MM.1S (cell line): ENCODE measurements around the gene ZNF385D.

ENCODE experiments used
- DNase-seq: peaks from one replicate; pipeline ENCODE4 v3.0.0-alpha.2; 2015
- H2AFZ ChIP-seq: fragments of 300-600 bp; sonication (generic); 2 replicates; pipeline ENCODE4 v1.6.0; 2016; ENCODE audit warnings: antibody characterized with exemption, low read length
- H3F3A ChIP-seq: fragments of 300-600 bp; sonication (generic); 2 replicates; pipeline ENCODE4 v1.6.1; 2016; ENCODE audit warnings: mild to moderate bottlenecking, antibody characterized with exemption, low read length, moderate library complexity, mixed read lengths; ENCODE audit not compliant: insufficient read depth
- H3K27ac ChIP-seq: fragments of 300-600 bp; sonication (generic); 2 replicates; pipeline ENCODE4 v1.5.1; 2016; ENCODE audit warnings: mild to moderate bottlenecking, low read length
- H3K27me3 ChIP-seq: fragments of 300-600 bp; sonication (generic); replicated peaks from 2 replicates; pipeline ENCODE4 v1.6.0; 2016; ENCODE audit warnings: low read length; ENCODE audit not compliant: insufficient read depth
- H3K36me3 ChIP-seq: fragments of 300-600 bp; sonication (generic); replicated peaks from 2 replicates; pipeline ENCODE4 v1.6.1; 2016; ENCODE audit warnings: mild to moderate bottlenecking, low read length, mixed read lengths; ENCODE audit not compliant: insufficient read depth
- H3K4me1 ChIP-seq: fragments of 300-600 bp; sonication (generic); 2 replicates; pipeline ENCODE4 v1.6.1; 2016; ENCODE audit warnings: low read length, mixed read lengths
- H3K4me2 ChIP-seq: fragments of 300-600 bp; sonication (generic); 2 replicates; pipeline ENCODE4 v1.6.0; 2016; ENCODE audit warnings: low read depth, low read length
- H3K4me3 ChIP-seq: fragments of 300-600 bp; sonication (generic); 2 replicates; pipeline ENCODE4 v1.5.1; 2016; ENCODE audit warnings: low read length, mixed read lengths
- H3K79me2 ChIP-seq: fragments of 300-600 bp; sonication (generic); 2 replicates; pipeline ENCODE4 v1.6.1; 2016; ENCODE audit warnings: mixed run types, low read length, mixed read lengths
- H3K9ac ChIP-seq: fragments of 300-600 bp; sonication (generic); 2 replicates; pipeline ENCODE4 v1.6.1; 2016; ENCODE audit warnings: low read length, mixed read lengths
- H3K9me2 ChIP-seq: fragments of 300-600 bp; sonication (generic); replicated peaks from 2 replicates; pipeline ENCODE4 v1.6.1; 2016; ENCODE audit warnings: mild to moderate bottlenecking, low read length, mixed read lengths; ENCODE audit not compliant: insufficient read depth
- H3K9me3 ChIP-seq: fragments of 300-600 bp; sonication (generic); replicated peaks from 2 replicates; pipeline ENCODE4 v1.6.1; 2016; ENCODE audit warnings: mild to moderate bottlenecking, low read length, mixed read lengths; ENCODE audit not compliant: insufficient read depth
- H4K20me1 ChIP-seq: fragments of 300-600 bp; sonication (generic); 2 replicates; pipeline ENCODE4 v1.6.1; 2016; ENCODE audit warnings: mild to moderate bottlenecking, low read length, moderate library complexity, mixed read lengths; ENCODE audit not compliant: insufficient read depth
- EZH2 ChIP-seq: fragments of 300-600 bp; sonication (generic); optimal IDR thresholded peaks from 2 replicates; pipeline ENCODE3; 2017; ENCODE audit warnings: low read depth, mild to moderate bottlenecking, antibody characterized with exemption, low read length, mixed read lengths
- EZH2phosphoT487 ChIP-seq: fragments of 300-600 bp; sonication (generic); IDR thresholded peaks from 2 replicates; pipeline ENCODE4 v1.6.1; 2018; ENCODE audit warnings: antibody characterized with exemption, low read length
- TF ChIP-seq, protein P1 (sequence below): fragments of 300-600 bp; sonication (generic); IDR thresholded peaks from 2 replicates; pipeline ENCODE4 v1.5.1; 2016; ENCODE audit warnings: antibody characterized with exemption, low read length, mixed read lengths

The ZNF385D gene

DNA sequence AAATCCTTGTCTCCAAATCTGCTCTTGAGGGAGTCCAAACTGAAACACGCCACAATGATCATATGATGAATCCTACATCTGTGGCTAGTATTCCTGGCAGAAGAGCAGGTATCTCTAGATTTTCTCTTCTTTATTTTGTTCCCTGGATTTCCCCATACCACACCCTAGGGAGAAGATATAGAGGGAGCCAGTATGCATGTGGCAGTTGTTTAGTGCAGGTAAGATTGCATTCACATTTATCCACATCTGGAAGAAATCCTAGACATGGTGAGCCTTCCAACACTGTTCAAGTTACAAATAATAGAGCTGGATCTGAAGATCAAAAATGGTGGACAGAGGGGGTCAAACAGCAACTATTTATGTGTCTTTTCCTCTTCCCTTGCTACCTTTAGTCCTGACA lies 316.7 kb downstream of the ZNF385D start:
- Histone ChIP-seq H3K27ac (no peak overlapping the region), H3K4me2 (no peak overlapping the region), H3K27me3 (no peaks in the 10 kb centered on the region), H3K79me2 (no peaks in the 10 kb centered on the region), H3K9me3 (no peaks in the 10 kb centered on the region), H3K36me3 (no peaks in the 10 kb centered on the region), H4K20me1 (no peaks in the 10 kb centered on the region), H3K4me3 (no peak overlapping the region), H3K4me1 (no peaks in the 10 kb centered on the region), H3F3A (no peaks in the 10 kb centered on the region), H3K9ac (no peak overlapping the region), H3K9me2 (no peaks in the 10 kb centered on the region), H2AFZ (no peak overlapping the region)
- no peak for TF ChIP-seq EZH2
- TF ChIP-seq, protein P1, sequence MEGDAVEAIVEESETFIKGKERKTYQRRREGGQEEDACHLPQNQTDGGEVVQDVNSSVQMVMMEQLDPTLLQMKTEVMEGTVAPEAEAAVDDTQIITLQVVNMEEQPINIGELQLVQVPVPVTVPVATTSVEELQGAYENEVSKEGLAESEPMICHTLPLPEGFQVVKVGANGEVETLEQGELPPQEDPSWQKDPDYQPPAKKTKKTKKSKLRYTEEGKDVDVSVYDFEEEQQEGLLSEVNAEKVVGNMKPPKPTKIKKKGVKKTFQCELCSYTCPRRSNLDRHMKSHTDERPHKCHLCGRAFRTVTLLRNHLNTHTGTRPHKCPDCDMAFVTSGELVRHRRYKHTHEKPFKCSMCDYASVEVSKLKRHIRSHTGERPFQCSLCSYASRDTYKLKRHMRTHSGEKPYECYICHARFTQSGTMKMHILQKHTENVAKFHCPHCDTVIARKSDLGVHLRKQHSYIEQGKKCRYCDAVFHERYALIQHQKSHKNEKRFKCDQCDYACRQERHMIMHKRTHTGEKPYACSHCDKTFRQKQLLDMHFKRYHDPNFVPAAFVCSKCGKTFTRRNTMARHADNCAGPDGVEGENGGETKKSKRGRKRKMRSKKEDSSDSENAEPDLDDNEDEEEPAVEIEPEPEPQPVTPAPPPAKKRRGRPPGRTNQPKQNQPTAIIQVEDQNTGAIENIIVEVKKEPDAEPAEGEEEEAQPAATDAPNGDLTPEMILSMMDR = no peak
- no peak for TF ChIP-seq EZH2phosphoT487
- no peak for DNase-seq

DNA sequence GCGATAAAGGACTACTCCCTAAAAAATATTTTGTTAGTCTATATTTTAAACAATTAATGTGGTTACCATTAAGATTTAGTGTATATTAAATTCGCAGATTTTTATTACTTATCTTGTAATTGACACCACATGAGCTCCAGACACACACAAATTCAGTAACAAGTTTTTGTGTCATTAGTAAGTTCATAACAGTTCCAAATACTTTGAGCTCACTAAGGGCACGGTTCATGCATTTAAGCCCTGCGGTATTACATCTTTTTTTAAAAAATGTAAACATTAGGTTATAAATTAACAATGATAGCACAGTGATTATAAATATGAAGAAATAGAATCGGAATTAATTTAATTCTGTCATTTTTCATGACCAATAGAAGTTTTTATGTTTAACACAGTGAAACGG lies 317.3 kb downstream of the ZNF385D start:
- Histone ChIP-seq H3K4me2 (no peak overlapping the region), H3K4me1 (no peaks in the 10 kb centered on the region), H3K9ac (no peak overlapping the region), H4K20me1 (no peaks in the 10 kb centered on the region), H3F3A (no peaks in the 10 kb centered on the region), H3K9me2 (no peaks in the 10 kb centered on the region), H3K79me2 (no peaks in the 10 kb centered on the region), H3K27ac (no peak overlapping the region), H3K36me3 (no peaks in the 10 kb centered on the region), H3K27me3 (no peaks in the 10 kb centered on the region), H2AFZ (no peak overlapping the region), H3K9me3 (no peaks in the 10 kb centered on the region), H3K4me3 (no peak overlapping the region)
- no peak for TF ChIP-seq EZH2
- TF ChIP-seq, protein P1 = no peak
- TF ChIP-seq EZH2phosphoT487 = no peak
- no peak for DNase-seq

GRCh38 chr3:21426920-21427319 lies 324.1 kb downstream of the ZNF385D start:
- no peaks in the 10 kb centered on the region for H3K36me3 ChIP-seq
- no peaks in the 10 kb centered on the region for H4K20me1 ChIP-seq
- no peaks in the 10 kb centered on the region for H3F3A ChIP-seq
- TF ChIP-seq EZH2 (no peak), EZH2phosphoT487 (no peak)
- TF ChIP-seq, protein P1 = no peak
- no peak overlapping the region for H2AFZ ChIP-seq
- no peak for DNase-seq
- H3K4me1 ChIP-seq = no peaks in the 10 kb centered on the region
- no peaks in the 10 kb centered on the region for H3K79me2 ChIP-seq
- no peak overlapping the region for H3K27ac ChIP-seq
- H3K9ac ChIP-seq = no peak overlapping the region
- H3K9me2 ChIP-seq = no peaks in the 10 kb centered on the region
- H3K9me3 ChIP-seq = no peaks in the 10 kb centered on the region
- H3K27me3 ChIP-seq = no peaks in the 10 kb centered on the region
- no peak overlapping the region for H3K4me2 ChIP-seq
- no peak overlapping the region for H3K4me3 ChIP-seq
